ENCODE measurements around the gene LRG1. TPM values are rescaled to one million over a fixed set of nuclear protein-coding genes. Genes with fewer than 3 reads are reported as not detected.

LRG1 gene
- total RNA-seq, 4 donors from 2014 or later = 2.1 to 8.5 TPM; not detected in 2

GRCh38 chr19:4554717-4555116 lies 14.9 kb upstream of the LRG1 start:
- H3K27ac ChIP-seq = no peak overlapping the region
- H3K4me1 ChIP-seq = peaks cover 0 to 6% (median 3%) of the 10 kb centered on the region in 3 donors
- WGBS, 2 donors (ENCODE audit: low coverage in 1 of 2) = 78 to 100% methylated on average over 1 of the region's 7 CpGs
- ATAC-seq = no peak
- H3K4me3 ChIP-seq = no peak overlapping the region
- H3K36me3 ChIP-seq = peaks cover 0 to 15% of the 10 kb centered on the region in 2 donors
- peaks cover 28% of the 10 kb centered on the region for H3K27me3 ChIP-seq
- TF ChIP-seq EP300 (IDR thresholded peaks at IDR 0.05) (no peak), CTCF (IDR thresholded peaks at IDR 0.05) (no peak), POLR2AphosphoS5 (IDR thresholded peaks at IDR 0.05) (no peak), POLR2A (IDR thresholded peaks at IDR 0.05) (no peak)
- no peaks in the 10 kb centered on the region for H3K9me3 ChIP-seq

- no peaks in the 10 kb centered on the region for H3K9me3 ChIP-seq
- H3K4me1 ChIP-seq = peaks cover 0 to 6% (median 3%) of the 10 kb centered on the region in 3 donors
- 50 to 74% methylated on average over 2 to 3 of the region's 3 CpGs for WGBS, 2 donors (ENCODE audit: low coverage in 1 of 2)
- H3K36me3 ChIP-seq = peaks cover 0 to 15% of the 10 kb centered on the region in 2 donors
- ATAC-seq = no peak
- TF ChIP-seq CTCF (IDR thresholded peaks at IDR 0.05) = no peak
- TF ChIP-seq EP300 (IDR thresholded peaks at IDR 0.05) = no peak
- TF ChIP-seq POLR2AphosphoS5 (IDR thresholded peaks at IDR 0.05) = no peak
- no peak for TF ChIP-seq POLR2A (IDR thresholded peaks at IDR 0.05)
- H3K4me3 ChIP-seq = no peak overlapping the region
- H3K27me3 ChIP-seq = peaks cover 28% of the 10 kb centered on the region
- no peak overlapping the region for H3K27ac ChIP-seq
Measured at GRCh38 chr19:4553775-4554174, 13.9 kb upstream of the LRG1 start.

- Histone ChIP-seq H3K27me3 (peaks cover 27% of the 10 kb centered on the region), H3K4me3 (no peak overlapping the region), H3K4me1 (peaks cover 0 to 4% (median 2%) of the 10 kb centered on the region in 3 donors), H3K9me3 (no peaks in the 10 kb centered on the region), H3K36me3 (peaks cover 0 to 15% of the 10 kb centered on the region in 2 donors), H3K27ac (no peak overlapping the region)
- no peak for ATAC-seq
- TF ChIP-seq CTCF (IDR thresholded peaks at IDR 0.05) (no peak), POLR2A (IDR thresholded peaks at IDR 0.05) (no peak), EP300 (IDR thresholded peaks at IDR 0.05) (no peak), POLR2AphosphoS5 (IDR thresholded peaks at IDR 0.05) (no peak)
Measured at GRCh38 chr19:4553092-4553695, 13.4 kb upstream of the LRG1 start.

- no peak overlapping the region for H3K27ac ChIP-seq
- H3K36me3 ChIP-seq = peaks cover 0 to 15% of the 10 kb centered on the region in 2 donors
- no peak overlapping the region for H3K4me3 ChIP-seq
- WGBS, 2 donors (ENCODE audit: low coverage in 1 of 2) = 72% methylated on average over 2 of the region's 18 CpGs; no CpG with 5 or more reads in 1 of the 2 donors
- no peaks in the 10 kb centered on the region for H3K9me3 ChIP-seq
- peaks cover 22% of the 10 kb centered on the region for H3K27me3 ChIP-seq
- ATAC-seq = no peak
- no peaks in the 10 kb centered on the region for H3K4me1 ChIP-seq
- no peak for TF ChIP-seq CTCF (IDR thresholded peaks at IDR 0.05)
- TF ChIP-seq POLR2A (IDR thresholded peaks at IDR 0.05) = no peak
- TF ChIP-seq EP300 (IDR thresholded peaks at IDR 0.05) = no peak
- TF ChIP-seq POLR2AphosphoS5 (IDR thresholded peaks at IDR 0.05) = no peak
Measured at GRCh38 chr19:4552525-4552819, 12.6 kb upstream of the LRG1 start.

GRCh38 chr19:4550479-4551050 lies 10.7 kb upstream of the LRG1 start:
- WGBS, 2 donors (ENCODE audit: low coverage in 1 of 2) = 89% methylated on average over 8 of the region's 26 CpGs; no CpG with 5 or more reads in 1 of the 2 donors
- Histone ChIP-seq H3K36me3 (peaks cover 0 to 15% of the 10 kb centered on the region in 2 donors), H3K9me3 (no peaks in the 10 kb centered on the region), H3K4me1 (no peaks in the 10 kb centered on the region), H3K27me3 (peaks cover 22% of the 10 kb centered on the region), H3K27ac (no peak overlapping the region), H3K4me3 (no peak overlapping the region)
- no peak for TF ChIP-seq POLR2AphosphoS5 (IDR thresholded peaks at IDR 0.05)
- no peak for TF ChIP-seq POLR2A (IDR thresholded peaks at IDR 0.05)
- TF ChIP-seq EP300 (IDR thresholded peaks at IDR 0.05) = no peak
- no peak for TF ChIP-seq CTCF (IDR thresholded peaks at IDR 0.05)
- no peak for ATAC-seq

Data from gastroesophageal sphincter (tissue), 4 donors.